BE2C (cell line): ENCODE results near the gene XRCC4.

Experiments used
- DNase-seq: peaks from one replicate; pipeline ENCODE4 v3.0.0-alpha.2; 2020
- H3K27me3 ChIP-seq: fragments of 250-450 bp; sonication (Bioruptor Pico); 2 replicates; pipeline ENCODE4 v1.5.1; 2020; ENCODE audit warnings: mild to moderate bottlenecking
- H3K36me3 ChIP-seq: fragments of 250-450 bp; sonication (Bioruptor Pico); 2 replicates; pipeline ENCODE4 v1.5.1; 2020; ENCODE audit warnings: mild to moderate bottlenecking
- H3K4me1 ChIP-seq: fragments of 250-450 bp; sonication (Bioruptor Pico); 2 replicates; pipeline ENCODE4 v1.5.1; 2020
- H3K4me3 ChIP-seq: 2 replicates; pipeline ENCODE4 v1.5.1; 2011; ENCODE audit warnings: low read depth, low read length
- H3K9me3 ChIP-seq: fragments of 250-450 bp; sonication (Bioruptor Pico); 2 replicates; pipeline ENCODE4 v1.5.1; 2020
- CTCF ChIP-seq: IDR thresholded peaks from 2 replicates; pipeline ENCODE4 v1.5.1; 2012; ENCODE audit warnings: mild to moderate bottlenecking, low read depth, low read length

XRCC4 gene

GRCh38 chr5:83133797-83134196 lies 56.5 kb downstream of the XRCC4 start:
- Histone ChIP-seq H3K27me3 (no peaks in the 10 kb centered on the region), H3K9me3 (no peaks in the 10 kb centered on the region), H3K4me3 (no peak overlapping the region), H3K4me1 (no peaks in the 10 kb centered on the region), H3K36me3 (no peaks in the 10 kb centered on the region)
- DNase-seq: no peak
- TF ChIP-seq CTCF: no peak

- Histone ChIP-seq H3K9me3 (no peaks in the 10 kb centered on the region), H3K36me3 (no peaks in the 10 kb centered on the region), H3K27me3 (no peaks in the 10 kb centered on the region), H3K4me1 (no peaks in the 10 kb centered on the region), H3K4me3 (no peak overlapping the region)
- DNase-seq: no peak
- TF ChIP-seq CTCF: no peak
Observed at GRCh38 chr5:83142526-83142925, 65.2 kb downstream of the XRCC4 start.

GRCh38 chr5:83145241-83145640 lies 67.9 kb downstream of the XRCC4 start:
- no peak for TF ChIP-seq CTCF
- H3K9me3 ChIP-seq: no peaks in the 10 kb centered on the region

GRCh38 chr5:83145882-83146331 lies 68.6 kb downstream of the XRCC4 start:
- Histone ChIP-seq H3K36me3 (no peaks in the 10 kb centered on the region), H3K4me3 (no peak overlapping the region), H3K27me3 (no peaks in the 10 kb centered on the region), H3K4me1 (no peaks in the 10 kb centered on the region), H3K9me3 (no peaks in the 10 kb centered on the region)
- DNase-seq: no peak
- no peak for TF ChIP-seq CTCF

More at GRCh38 chr5:83145241-83145640, 67.9 kb downstream of the XRCC4 start:
- DNase-seq: no peak
- Histone ChIP-seq H3K4me1 (no peaks in the 10 kb centered on the region), H3K4me3 (no peak overlapping the region), H3K27me3 (no peaks in the 10 kb centered on the region), H3K36me3 (no peaks in the 10 kb centered on the region)

- no peaks in the 10 kb centered on the region for H3K9me3 ChIP-seq
- no peaks in the 10 kb centered on the region for H3K27me3 ChIP-seq
- DNase-seq: no peak
- TF ChIP-seq CTCF: no peak
- no peak overlapping the region for H3K4me3 ChIP-seq
- H3K4me1 ChIP-seq: no peaks in the 10 kb centered on the region
- H3K36me3 ChIP-seq: no peaks in the 10 kb centered on the region
Observed at GRCh38 chr5:83146441-83146840, 69.1 kb downstream of the XRCC4 start.

GRCh38 chr5:83147593-83147992 lies 70.2 kb downstream of the XRCC4 start:
- TF ChIP-seq CTCF: no peak
- no peaks in the 10 kb centered on the region for H3K9me3 ChIP-seq
- H3K4me3 ChIP-seq: no peak overlapping the region
- no peaks in the 10 kb centered on the region for H3K36me3 ChIP-seq
- H3K27me3 ChIP-seq: no peaks in the 10 kb centered on the region
- no peaks in the 10 kb centered on the region for H3K4me1 ChIP-seq
- no peak for DNase-seq
